CD4-positive, alpha-beta T cell (primary cell): Measurements from ENCODE around the gene ZWILCH. TPM values are rescaled to one million over a fixed set of nuclear protein-coding genes. Genes with fewer than 3 reads are reported as not detected.
A peak's percentile ranks its signal among the peaks of the same experiment; 100 is the strongest.

Source experiments
- ATAC-seq: fragments of 200-7000 bp; cut with Tn5 transposase; one replicate; pipeline ENCODE4 v1.10.0; 2022; ENCODE audit warnings: mild to moderate bottlenecking; ENCODE audit not compliant: poor library complexity
- CTCF ChIA-PET: fragments of 350-600 bp; sonication (Branson Sonifier 250); formaldehyde crosslinking; loops from one replicate; lab custom pipeline; 2021; ENCODE audit warnings: antibody characterized with exemption, inconsistent platforms; lab: Charles Lee
- POLR2A ChIA-PET: fragments of 350-600 bp; sonication (Branson Sonifier 250); formaldehyde crosslinking; loops from one replicate; lab custom pipeline; 2021; ENCODE audit warnings: antibody characterized with exemption, inconsistent platforms; lab: Charles Lee
- DNase-seq, 14 experiments: peaks; one replicate each; pipeline ENCODE4 v3.0.0-alpha.2; 2013 to 2020; ENCODE audit warnings: mixed read lengths in 2 of 14
- H3K27ac ChIP-seq, 2 donors: one replicate each; pipeline versions ENCODE4 v1.5.1 to v1.7.0; 2013; ENCODE audit warnings: low read length in 2 of 2, low read depth in 1 of 2, mild to moderate bottlenecking in 1 of 2
- H3K27me3 ChIP-seq, 2 experiments: 1 replicate in 1 of 2; 2 replicates in 1 of 2; pipeline versions ENCODE4 v1.6.1 to v1.7.0; 2013; ENCODE audit warnings: low read length in 2 of 2, control low read depth in 1 of 2, mild to moderate bottlenecking in 1 of 2, moderate library complexity in 1 of 2; ENCODE audit not compliant: insufficient read depth in 2 of 2, control insufficient read depth in 1 of 2
- H3K36me3 ChIP-seq: one replicate; pipeline ENCODE4 v1.6.1; 2013; ENCODE audit warnings: low read length, control low read depth; ENCODE audit not compliant: insufficient read depth
- H3K4me1 ChIP-seq: one replicate; pipeline ENCODE4 v1.6.1; 2013; ENCODE audit warnings: low read length, control low read depth; ENCODE audit not compliant: insufficient read depth
- H3K4me3 ChIP-seq: one replicate; pipeline ENCODE4 v1.5.1; 2013; ENCODE audit warnings: mild to moderate bottlenecking, low read length, moderate library complexity
- H3K9me3 ChIP-seq, 2 experiments: 1 replicate in 1 of 2; 2 replicates in 1 of 2; pipeline versions ENCODE4 v1.6.1 to v1.7.0; 2013; ENCODE audit warnings: low read length in 2 of 2, mild to moderate bottlenecking in 2 of 2, control low read depth in 1 of 2, moderate library complexity in 1 of 2; ENCODE audit not compliant: control insufficient read depth in 1 of 2, insufficient read depth in 1 of 2
- H3K27ac Mint-ChIP-seq: one replicate; pipeline ENCODE4 v1.8.0; 2020; ENCODE audit warnings: mixed read lengths
- H3K27me3 Mint-ChIP-seq: one replicate; pipeline ENCODE4 v1.8.0; 2021; ENCODE audit warnings: mixed read lengths
- H3K36me3 Mint-ChIP-seq: one replicate; pipeline ENCODE4 v1.8.0; 2021; ENCODE audit warnings: low read depth, mixed read lengths
- H3K4me1 Mint-ChIP-seq: one replicate; pipeline ENCODE4 v1.8.0; 2021; ENCODE audit warnings: low read depth, mixed read lengths
- H3K4me3 Mint-ChIP-seq: one replicate; pipeline ENCODE4 v1.8.0; 2020; ENCODE audit warnings: mild to moderate bottlenecking, mixed read lengths
- H3K9me3 Mint-ChIP-seq: one replicate; pipeline ENCODE4 v1.8.0; 2020; ENCODE audit warnings: mixed read lengths
- CTCF ChIP-seq: fragments of 200-600 bp; IDR thresholded peaks from one replicate; pipeline ENCODE4 v1.8.0; 2022; ENCODE audit warnings: antibody characterized with exemption, mild to moderate bottlenecking
- intact Hi-C, 2 experiments: fragments of 100-400 bp; cut with DNase I in 1 of 2; cut with micrococcal nuclease in 1 of 2; formaldehyde crosslinking; loops; one replicate each; pipeline versions ENCODE4 v1.15.1 to v1.9.0; 2023 to 2025; cut with DNase I, micrococcal nuclease
- total RNA-seq, 174 experiments: library from RNA in 2 of 174; stranded (reverse) in 2 of 174; gene quantifications; one replicate each; pipeline ENCODE4 v1.2.3 and lab custom pipeline; 2021 to 2026

ZWILCH gene
- total RNA-seq, 2 experiments from 2014 or later: 6.8 to 7.2 TPM

GRCh38 chr15:66494262-66494661 is 10.9 kb upstream of the ZWILCH start:
- H3K9me3 Mint-ChIP-seq: no peaks in the 10 kb centered on the region
- Histone ChIP-seq H3K27ac (no peak overlapping the region), H3K36me3 (peaks cover 80% of the 10 kb centered on the region), H3K4me3 (no peak overlapping the region), H3K27me3 (no peaks in the 10 kb centered on the region), H3K9me3 (no peaks in the 10 kb centered on the region), H3K4me1 (peaks cover 28% of the 10 kb centered on the region)
- peaks cover 46% of the 10 kb centered on the region for H3K4me1 Mint-ChIP-seq
- H3K27me3 Mint-ChIP-seq: no peaks in the 10 kb centered on the region
- H3K4me3 Mint-ChIP-seq: peak overlapping the region; percentile 15
- no peak for DNase-seq
- no peak for TF ChIP-seq CTCF
- CTCF ChIA-PET: interaction anchor here (1.0 to 1.2 kb wide), 2 partner anchors 108 kb away, joined by 3 read pairs; partner anchors contain the start of gene MAP2K1
- H3K27ac Mint-ChIP-seq: peak overlapping the region; percentile 32
- H3K36me3 Mint-ChIP-seq: peaks cover 82% of the 10 kb centered on the region
- POLR2A ChIA-PET: interaction anchor here (0.6 to 1.2 kb wide), 5 partner anchors 10 to 108 kb away, joined by 3 to 4 read pairs (median 3); no protein-coding TSS in a partner anchor
- no peak for ATAC-seq
- intact Hi-C loops: no loop called here

- peaks cover 83% of the 10 kb centered on the region for H3K36me3 Mint-ChIP-seq
- H3K36me3 ChIP-seq: peaks cover 80% of the 10 kb centered on the region
- no peaks in the 10 kb centered on the region for H3K27me3 ChIP-seq
- no peaks in the 10 kb centered on the region for H3K9me3 ChIP-seq
- no peaks in the 10 kb centered on the region for H3K27me3 Mint-ChIP-seq
- TF ChIP-seq CTCF: no peak
- POLR2A ChIA-PET: interaction anchor here (1.0 to 4.6 kb wide), 8 partner anchors 8 to 205 kb away, joined by 4 to 94 read pairs (median 7); partner anchors contain the start of genes MAP2K1, TIPIN and ZWILCH
- H3K4me1 Mint-ChIP-seq: peaks cover 58% of the 10 kb centered on the region
- DNase-seq (peak in 4 of 14 experiments; percentile 14 to 43 (median 34)), ATAC-seq (peak; percentile 57)
- H3K9me3 Mint-ChIP-seq: no peaks in the 10 kb centered on the region
- H3K27ac Mint-ChIP-seq: peak overlapping the region; percentile 99
- H3K4me3 Mint-ChIP-seq: peak overlapping the region; percentile 99
- peak overlapping the region; percentile 85 for H3K4me3 ChIP-seq
- H3K27ac ChIP-seq: peak overlapping the region; percentile 89 to 93
- CTCF ChIA-PET: interaction anchor here (0.8 to 4.4 kb wide), 18 partner anchors 8 to 1312 kb away, joined by 3 to 107 read pairs (median 8); partner anchors contain the start of genes CLPX, MAP2K1 and TIPIN
- peaks cover 28% of the 10 kb centered on the region for H3K4me1 ChIP-seq
- intact Hi-C loops: loop anchor here (1.0 to 5.0 kb wide), 5 partner anchors 25 to 250 kb away; partner anchors contain the start of genes MAP2K1 (in 2 of the 2), DIS3L (in 1 of the 2) and TIPIN (in 1 of the 2)
Measured at GRCh38 chr15:66496951-66497501, 8.1 kb upstream of the ZWILCH start.

- no peaks in the 10 kb centered on the region for H3K27me3 Mint-ChIP-seq
- H3K27ac ChIP-seq: peak within 1 kb of the TSS; percentile 89 to 93
- DNase-seq (peak; percentile 95 to 98 (median 97)), ATAC-seq (peak; percentile 88)
- peak within 1 kb of the TSS; percentile 85 for H3K4me3 ChIP-seq
- peak within 1 kb of the TSS; percentile 99 for H3K27ac Mint-ChIP-seq
- ChIA-PET CTCF (interaction anchor here (0.6 to 4.4 kb wide), 35 partner anchors 8 to 1313 kb away, joined by 3 to 107 read pairs (median 6); partner anchors contain the start of genes CLPX, DIS3L, HACD3 and INTS14), POLR2A (interaction anchor here (0.6 to 4.6 kb wide), 18 partner anchors 8 to 1193 kb away, joined by 3 to 94 read pairs (median 4); partner anchors contain the start of genes MAP2K1, RNU5B-1, TIPIN and ZWILCH)
- intact Hi-C loops: loop anchor here (1.0 to 5.0 kb wide), 7 partner anchors 25 to 250 kb away; partner anchors contain the start of genes MAP2K1 (in 2 of the 2), TIPIN (in 2 of the 2), DIS3L (in 1 of the 2) and MEGF11 (in 1 of the 2)
- no peaks in the 10 kb centered on the region for H3K9me3 ChIP-seq
- peaks cover 83% of the 10 kb centered on the region for H3K36me3 Mint-ChIP-seq
- peaks cover 33% of the 10 kb centered on the region for H3K4me1 ChIP-seq
- H3K4me1 Mint-ChIP-seq: peaks cover 66% of the 10 kb centered on the region
- H3K36me3 ChIP-seq: peaks cover 82% of the 10 kb centered on the region
- no peaks in the 10 kb centered on the region for H3K9me3 Mint-ChIP-seq
- H3K27me3 ChIP-seq: no peaks in the 10 kb centered on the region
- peak within 1 kb of the TSS; percentile 99 for H3K4me3 Mint-ChIP-seq
- peak; percentile 100 for TF ChIP-seq CTCF
Measured at GRCh38 chr15:66497502-66498455, 7.3 kb upstream of the ZWILCH start, which contains the start of gene SNAPC5. SNAPC5 (minus strand) TSS chr15:66497762; CDS start chr15:66497731, 31 bp downstream.
